ENCODE results near the gene UNC93A.
"Not testable (repeated sequence)": the region's sequence is repeated elsewhere in the genome, so short reads cannot be mapped to it uniquely, and the experiment has no call there.

UNC93A gene

DNA sequence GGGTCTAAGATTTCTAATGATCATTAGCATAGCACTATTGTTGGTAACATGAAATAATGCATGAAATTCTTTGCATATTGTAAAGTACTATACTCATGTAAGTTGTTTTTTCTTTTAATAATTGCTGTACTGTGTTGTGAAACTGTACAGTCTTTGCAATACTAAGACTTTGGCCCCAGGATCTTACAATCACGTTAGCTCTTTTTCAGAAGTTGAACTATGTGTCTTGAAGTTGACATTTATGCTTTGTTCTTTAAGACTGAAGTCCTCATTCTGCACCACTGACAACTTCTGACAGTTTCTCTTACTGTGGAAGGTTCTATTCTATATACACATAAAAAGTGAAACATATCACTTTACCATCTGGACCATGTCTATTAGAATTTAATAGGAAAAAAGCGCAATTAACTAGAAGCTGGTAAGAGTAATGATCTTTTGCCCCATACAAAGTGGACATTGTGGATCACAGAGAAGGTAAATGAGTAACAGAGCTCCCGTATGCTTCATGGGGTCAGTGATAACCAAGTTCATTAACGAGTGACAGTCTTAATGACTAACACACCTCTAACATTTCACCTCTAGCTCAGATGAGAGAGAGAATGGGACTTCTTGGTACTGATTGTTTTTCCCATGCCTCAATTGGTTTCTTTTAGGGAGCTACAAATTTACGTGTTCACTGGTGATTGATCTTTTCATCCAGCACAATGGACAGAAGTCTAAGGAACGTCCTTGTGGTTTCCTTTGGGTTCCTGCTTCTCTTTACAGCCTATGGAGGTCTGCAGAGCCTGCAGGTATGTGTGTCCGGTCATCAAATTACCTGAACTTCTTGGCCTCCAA lies at the start of gene UNC93A:
TSS of gene UNC93A (plus strand) at position 530 of the 837 bp plus-strand sequence. CDS start at position 705, 175 bp downstream.
- DNase-seq, result no peak

DNA sequence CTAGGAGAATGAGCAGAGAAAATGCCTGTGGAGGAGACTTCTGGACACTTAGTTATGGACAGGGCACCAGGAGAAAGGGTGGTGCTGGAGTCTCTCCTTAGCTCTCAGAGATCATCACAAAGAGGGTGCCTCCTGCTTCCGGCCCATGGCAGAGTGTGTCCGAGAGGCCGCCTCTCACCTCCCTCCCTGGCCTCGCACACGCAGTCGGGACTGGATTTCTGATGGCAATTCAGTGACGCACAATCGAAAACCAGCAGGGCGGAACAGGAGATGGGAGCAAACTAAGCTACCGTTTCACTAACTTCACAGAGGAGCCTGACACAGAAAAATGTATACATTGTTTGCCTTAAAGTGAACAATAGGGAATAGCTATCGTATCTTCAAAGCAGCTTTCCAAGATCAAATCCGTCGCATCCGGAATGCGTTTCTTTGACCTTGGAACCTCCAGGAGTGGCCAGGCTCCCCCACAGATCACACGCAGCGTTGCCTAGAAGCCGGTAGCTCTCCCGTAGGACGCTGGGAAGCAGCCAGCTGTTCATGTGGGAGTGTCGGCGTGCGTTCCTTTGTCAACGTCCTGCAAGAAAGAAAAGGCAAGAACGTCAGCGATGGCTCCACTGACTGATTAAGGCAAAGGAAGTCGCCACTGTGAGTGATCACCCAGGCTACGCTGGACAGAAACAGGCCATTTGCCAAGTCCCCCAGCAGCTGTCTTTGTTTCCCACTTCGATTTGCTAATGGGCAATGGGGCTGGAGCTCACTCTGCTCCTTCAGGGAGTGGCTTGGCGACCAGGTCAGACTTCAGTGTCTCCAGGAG lies 49.6 kb upstream of the UNC93A start:
- DNase-seq, result not testable (repeated sequence)

DNA sequence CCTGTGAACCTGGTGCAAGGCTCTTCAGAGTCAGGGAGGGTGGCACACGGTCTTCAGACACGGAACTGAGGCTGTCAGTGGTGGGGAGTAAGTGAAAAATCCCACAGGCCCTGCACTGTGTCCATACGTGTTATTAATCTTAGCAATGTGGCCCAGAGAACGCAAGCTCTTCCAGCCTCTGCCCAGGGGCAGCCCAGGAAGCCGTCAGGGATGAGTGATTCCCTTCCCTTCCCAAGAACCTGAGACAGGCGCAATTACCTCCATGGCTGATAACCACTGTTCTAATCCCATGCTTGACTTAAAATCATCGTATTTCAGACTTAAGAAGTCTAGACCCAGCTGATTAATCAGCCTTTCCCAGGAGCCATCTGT lies 49.0 kb upstream of the UNC93A start:
- not testable (repeated sequence) for DNase-seq

DNA sequence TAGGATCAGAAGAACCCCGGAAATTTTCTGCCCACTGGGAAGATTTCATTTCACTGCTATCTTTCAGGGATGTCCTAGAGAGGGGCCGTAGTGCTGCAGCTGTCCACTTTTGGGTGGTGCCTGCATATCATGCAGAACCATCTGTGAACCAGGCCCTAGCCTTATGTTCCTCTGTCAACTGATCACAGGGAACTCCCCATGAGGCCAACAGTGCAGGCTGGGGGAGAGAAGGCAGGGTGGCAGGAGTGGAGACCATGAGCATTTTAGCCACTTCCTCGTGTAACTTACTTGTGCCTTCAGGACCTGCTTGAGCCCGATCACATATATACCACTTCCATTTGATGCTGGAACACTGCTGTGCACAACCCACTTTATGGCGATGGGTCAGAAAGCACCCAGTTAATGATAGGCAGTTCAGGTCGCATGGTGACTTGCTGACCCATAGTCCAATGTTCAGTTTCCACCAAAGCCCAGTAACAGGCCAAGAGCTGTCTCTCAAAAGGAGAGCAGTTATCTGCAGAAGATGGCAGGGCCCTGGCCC lies 48.5 kb upstream of the UNC93A start:
- DNase-seq, result not testable (repeated sequence)

DNA sequence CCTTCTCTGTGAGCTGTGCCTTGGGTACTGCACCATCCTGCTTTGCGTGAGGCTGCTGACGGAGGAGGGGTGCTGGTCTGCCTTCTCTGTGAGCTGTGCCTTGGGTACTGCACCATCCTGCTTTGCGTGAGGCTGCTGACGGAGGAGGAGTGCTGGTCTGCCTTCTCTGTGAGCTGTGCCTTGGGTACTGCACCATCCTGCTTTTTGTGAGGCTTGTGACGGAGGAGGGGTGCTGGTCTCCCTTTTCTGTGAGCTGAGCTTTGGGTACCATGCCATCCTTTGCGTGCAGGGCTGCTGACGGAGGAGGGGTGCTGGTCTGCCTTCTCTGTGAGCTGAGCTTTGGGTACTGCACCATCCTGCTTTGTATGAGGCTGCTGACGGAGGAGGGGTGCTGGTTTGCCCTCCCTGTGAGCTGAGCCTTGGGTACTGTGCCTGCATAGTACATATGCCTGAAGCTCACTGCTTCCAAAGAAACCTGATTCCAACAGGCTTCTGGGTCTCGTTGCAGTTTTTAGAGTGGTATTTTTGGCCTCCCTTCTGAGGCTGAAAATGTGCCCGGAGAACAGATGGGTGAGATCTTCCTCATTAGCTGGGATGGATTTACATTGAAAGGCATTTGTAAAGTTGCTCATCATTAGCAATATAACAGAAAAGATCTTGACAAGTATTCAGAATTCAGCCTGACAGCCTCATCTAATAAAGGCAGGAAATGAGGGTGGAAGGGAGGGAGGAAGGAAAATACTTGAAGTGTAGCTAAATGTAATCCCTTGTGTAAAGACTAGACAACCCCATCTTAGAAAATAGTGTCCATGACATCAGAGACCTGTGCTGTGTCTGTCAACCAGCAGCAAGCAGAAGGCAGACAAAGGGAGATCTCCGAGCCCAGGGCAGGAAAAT lies 46.8 kb upstream of the UNC93A start:
- no peak for DNase-seq

DNA sequence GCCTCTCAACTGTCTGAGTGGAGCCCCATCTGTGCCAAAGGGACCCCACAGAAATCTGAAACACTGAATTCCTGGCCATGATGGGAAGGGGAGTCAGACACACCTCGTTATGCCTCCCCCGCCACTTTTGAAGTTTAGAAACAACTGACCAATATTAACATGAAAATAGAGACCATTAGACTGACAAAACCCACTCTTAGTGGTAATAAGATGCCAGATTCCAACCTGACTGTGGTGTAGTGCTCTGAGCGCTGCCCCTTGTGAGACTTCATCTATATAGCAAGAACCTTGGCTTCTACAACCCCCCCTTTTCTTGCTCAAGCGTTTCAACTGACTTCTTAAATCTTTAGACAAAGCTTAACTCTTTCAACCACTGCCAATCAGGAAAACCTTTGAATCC lies 46.1 kb upstream of the UNC93A start:
- no peak for DNase-seq

DNA sequence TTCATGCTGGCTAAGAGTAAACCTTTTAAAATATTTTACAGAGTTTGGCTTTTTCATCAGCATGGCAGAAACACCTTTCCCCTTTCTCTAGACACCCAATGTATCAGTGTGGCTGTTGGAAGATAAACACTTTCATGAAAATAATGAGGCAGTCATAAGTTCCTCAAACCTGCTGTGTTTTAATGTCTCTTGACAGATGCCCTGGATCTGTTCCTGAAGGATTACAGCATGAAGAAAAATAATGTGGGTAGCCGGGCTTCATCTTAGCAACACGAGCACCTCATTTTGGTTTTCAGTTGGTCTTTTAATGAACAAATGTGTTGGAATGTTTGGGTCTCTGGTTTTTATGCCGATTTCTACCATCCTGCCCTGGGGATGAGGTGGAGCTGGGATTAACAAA lies 45.5 kb upstream of the UNC93A start:
- DNase-seq, result no peak

DNA sequence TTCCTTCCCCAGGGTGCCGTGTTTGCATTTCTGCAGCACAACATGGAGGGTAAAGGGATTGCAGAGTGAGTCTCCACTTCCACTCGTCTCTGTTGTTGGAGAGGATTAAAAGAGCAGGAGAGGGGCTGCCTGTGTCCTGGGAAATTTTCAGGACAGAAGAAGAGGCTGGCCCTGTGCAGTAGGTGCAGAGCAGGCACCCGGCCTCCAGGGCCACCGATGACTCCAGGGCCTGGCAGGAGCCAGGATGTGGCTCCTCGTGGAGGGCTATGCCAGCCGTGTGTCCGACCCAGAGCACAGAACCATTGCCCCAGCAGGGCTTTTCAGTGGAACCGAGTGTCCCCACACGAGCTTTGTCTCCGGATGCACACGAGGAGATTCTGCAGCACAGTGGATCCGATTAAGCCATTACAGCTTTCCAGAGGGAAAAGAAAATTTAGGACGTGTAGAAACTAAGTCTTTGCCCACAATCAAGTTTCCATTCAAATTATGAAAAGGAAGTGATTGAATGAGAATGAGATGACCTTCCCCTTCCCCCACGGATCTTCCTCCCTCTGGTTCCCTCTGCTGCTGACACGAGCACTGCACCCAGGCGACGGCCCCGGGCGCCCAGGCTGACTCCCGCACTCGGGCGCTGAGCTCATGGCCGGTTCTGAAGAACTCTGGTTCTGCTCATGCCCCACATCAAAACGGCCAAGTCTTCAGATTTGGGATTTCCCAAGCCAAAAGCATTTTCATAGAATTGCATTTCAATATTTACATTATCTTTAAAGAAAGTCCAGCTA lies 43.1 kb upstream of the UNC93A start:
- no peak for DNase-seq

DNA sequence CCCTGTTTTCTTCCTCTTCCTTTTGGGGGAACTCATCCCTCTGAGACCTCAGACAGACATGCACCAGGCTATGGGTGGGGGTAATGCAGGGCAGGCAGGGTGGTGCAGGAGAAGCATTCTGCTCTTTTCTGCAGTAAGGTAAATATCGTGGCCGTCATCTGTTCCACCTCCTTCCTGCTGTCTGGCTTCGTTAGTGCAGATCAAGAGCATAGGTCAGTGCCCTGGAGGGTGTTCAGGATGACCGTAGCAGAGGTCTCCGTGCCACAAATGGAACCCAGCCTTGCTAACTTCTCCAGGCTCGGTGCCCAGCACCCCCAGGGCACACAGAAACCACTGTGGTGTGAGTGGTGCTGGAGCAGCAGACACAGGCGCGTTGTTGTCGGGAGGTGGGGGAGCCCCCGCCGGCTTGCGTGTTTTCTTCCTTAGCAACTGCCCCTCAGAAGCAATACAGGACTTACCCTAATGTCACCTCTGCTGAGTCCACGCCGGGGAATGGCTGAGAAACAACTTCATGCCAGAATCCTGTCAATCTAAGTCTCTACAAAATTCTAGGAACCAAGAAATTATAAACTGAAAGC lies 42.1 kb upstream of the UNC93A start:
- not testable (repeated sequence) for DNase-seq

DNA sequence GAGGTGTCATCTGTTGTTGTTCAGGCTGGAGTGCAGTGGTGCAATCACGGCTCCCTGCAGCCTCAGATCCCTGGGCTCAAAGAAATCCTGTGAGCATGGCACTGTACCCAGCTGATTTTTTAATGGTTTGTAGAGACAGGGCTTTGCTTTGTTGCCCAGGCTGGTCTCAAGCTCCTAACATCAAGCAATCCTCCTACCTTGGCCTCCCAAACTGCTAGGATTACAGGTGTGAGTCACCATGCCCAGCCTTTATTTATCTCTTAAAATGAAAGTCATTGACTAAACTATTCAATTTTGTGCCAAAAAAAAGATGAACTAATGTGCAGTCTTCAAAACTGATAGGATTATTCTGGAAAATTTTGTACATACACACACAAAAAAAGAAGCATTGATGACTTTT lies 38.8 kb upstream of the UNC93A start:
- no peak for DNase-seq

DNA sequence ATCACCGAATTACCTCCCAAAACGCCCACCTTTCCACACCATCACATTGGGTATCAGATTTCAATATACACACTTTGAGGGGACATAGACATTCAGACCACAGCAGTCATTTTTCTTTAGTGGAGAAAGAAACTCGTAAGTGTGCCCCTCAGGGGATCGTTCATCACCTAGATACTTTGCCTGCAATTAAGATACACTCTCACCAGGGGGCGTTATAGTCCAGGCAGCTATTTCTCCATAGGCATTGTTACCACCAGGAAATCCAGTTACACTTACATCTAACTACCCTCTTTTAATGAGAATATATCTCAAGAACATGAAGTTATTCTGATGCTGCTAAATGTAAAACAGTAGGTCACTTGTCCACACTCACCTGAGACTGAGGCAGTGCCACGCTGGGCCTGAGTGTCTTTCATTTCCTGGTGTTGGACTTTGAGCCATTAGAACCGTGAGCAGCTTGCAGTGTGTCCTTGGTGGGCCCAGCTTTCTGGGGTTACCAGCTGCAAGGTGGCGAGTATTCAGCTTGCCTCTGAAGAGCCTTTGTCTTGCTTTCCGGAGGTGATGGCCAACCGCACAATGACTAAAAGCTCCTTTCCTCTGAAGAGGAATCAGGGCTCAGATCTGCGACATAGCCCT lies 35.1 kb upstream of the UNC93A start:
- no peak for DNase-seq

DNA sequence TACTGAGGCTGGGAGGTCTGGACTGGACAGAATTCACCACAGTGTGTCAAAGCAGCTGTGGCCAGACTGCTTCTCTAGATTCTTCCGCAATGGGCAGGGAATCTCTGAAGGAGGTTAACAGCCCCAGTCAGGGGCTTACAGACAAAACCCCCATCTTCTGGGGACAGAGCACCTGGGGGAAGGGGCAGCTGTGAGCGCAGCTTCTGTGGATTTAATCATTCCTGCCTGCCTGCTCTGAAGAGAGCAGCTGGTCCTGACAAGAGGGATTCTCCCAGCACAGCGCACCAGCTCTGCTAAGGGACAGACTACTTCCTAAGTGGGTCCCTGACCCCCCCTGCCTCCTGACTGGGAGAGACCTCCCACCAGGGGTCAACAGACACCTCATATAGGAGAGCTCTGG lies 32.5 kb upstream of the UNC93A start:
- no peak for DNase-seq

DNA sequence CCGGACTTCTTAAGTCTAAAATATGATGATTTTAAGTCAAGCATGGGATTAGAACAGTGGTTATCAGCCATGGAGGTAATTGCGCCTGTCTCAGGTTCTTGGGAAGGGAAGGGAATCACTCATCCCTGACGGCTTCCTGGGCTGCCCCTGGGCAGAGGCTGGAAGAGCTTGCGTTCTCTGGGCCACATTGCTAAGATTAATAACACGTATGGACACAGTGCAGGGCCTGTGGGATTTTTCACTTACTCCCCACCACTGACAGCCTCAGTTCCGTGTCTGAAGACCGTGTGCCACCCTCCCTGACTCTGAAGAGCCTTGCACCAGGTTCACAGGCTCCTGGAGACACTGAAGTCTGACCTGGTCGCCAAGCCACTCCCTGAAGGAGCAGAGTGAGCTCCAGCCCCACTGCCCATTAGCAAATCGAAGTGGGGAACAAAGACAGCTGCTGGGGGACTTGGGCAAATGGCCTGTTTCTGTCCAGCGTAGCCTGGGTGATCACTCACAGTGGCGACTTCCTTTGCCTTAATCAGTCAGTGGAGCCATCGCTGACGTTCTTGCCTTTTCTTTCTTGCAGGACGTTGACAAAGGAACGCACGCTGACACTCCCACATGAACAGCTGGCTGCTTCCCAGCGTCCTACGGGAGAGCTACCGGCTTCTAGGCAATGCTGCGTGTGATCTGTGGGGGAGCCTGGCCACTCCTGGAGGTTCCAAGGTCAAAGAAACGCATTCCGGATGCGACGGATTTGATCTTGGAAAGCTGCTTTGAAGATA lies 24.9 kb upstream of the UNC93A start:
- DNase-seq, result not testable (repeated sequence)

DNA sequence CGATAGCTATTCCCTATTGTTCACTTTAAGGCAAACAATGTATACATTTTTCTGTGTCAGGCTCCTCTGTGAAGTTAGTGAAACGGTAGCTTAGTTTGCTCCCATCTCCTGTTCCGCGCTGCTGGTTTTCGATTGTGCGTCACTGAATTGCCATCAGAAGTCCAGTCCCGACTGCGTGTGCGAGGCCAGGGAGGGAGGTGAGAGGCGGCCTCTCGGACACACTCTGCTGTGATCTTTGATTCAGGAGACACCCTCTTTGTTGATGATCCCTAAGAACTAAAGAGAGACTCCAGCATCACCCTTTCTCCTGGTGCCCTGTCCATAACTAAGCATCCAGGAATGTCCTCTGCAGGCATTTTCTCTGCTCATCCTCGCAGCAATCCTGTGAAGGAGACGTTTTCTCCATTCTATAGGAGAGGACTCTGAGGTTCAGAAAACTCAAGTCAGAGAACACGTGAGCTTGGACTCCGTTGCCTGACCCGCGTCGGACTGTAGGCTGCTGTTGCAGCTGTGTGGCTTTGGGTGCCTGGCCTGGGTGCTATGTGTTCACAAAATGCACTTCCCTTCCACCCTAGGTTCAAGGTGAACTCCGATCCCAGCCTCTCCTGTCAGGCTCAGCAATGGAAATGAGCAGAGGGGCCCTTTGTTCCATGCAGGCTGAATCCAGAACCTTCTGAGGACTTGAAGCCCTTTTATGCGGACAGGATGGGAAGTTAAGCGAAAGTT lies 24.1 kb upstream of the UNC93A start:
- no peak for DNase-seq

DNA sequence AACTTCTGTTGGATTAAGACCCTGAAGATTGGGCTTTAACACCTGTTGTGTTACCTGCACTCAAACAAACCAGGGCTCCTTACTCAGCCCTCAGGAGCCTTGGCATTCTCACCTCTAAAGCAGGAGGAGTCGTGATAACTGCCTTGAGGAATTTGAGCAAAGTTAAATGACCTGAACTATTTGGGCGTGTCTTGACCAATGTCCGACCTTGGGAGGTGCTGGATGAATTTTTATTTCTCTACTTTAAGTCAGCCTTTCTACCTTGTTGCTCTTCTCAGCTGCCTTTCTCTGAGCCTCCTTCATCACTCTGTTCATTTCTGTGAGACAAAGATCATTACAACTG lies 23.6 kb upstream of the UNC93A start:
- not testable (repeated sequence) for DNase-seq

DNA sequence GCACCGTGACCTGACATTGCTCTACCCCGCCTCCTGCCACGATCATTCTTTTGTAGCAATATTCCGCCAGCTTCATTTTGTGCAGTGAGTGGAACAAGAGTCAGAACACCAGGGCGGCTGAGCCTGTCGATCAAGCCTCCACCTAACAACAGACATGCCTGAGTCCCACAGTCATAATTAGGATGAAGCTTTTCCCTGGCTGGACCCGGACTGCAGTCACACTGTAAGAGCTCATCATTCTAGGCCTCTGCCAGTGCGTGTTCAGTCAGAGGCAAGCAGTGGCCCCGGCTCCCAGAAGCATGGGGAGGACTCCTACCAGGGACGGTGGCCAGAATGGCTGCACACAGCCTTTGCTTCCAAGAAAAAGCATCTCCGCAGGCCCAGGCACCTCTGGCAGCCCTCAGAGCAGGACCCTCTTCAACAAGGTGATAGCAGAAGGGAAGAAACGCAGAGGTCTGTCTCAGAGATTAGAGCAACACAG lies 23.2 kb upstream of the UNC93A start:
- DNase-seq, result no peak

DNA sequence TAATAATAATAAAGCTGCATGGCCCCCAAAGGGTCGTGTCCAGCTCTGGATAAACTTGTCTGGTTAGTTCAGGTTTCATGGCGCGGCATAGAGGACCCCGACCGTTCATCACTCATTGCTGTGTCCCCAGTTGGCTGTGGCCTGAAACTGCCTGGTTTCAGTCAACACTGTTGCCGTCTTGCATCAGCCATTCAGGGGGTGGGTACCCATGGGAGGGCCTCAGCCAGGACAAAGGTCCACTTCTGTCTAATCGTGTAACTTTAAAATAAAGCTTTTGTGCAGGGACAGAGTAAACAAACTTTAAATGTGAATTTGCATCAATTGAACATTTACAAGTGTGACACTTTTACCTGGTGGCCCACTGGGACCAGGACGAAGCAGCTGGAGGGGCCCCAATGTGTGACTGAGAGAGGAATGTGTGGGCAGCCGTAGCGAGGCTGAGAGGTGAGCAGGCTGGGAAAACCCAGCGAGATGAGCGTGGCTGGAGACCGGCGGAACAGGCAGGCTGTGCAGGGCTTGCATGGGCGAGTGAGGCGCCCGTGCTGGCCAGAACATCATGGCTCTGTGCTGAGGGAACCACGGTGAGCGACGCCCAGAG lies 22.3 kb upstream of the UNC93A start:
- DNase-seq, result no peak

DNA sequence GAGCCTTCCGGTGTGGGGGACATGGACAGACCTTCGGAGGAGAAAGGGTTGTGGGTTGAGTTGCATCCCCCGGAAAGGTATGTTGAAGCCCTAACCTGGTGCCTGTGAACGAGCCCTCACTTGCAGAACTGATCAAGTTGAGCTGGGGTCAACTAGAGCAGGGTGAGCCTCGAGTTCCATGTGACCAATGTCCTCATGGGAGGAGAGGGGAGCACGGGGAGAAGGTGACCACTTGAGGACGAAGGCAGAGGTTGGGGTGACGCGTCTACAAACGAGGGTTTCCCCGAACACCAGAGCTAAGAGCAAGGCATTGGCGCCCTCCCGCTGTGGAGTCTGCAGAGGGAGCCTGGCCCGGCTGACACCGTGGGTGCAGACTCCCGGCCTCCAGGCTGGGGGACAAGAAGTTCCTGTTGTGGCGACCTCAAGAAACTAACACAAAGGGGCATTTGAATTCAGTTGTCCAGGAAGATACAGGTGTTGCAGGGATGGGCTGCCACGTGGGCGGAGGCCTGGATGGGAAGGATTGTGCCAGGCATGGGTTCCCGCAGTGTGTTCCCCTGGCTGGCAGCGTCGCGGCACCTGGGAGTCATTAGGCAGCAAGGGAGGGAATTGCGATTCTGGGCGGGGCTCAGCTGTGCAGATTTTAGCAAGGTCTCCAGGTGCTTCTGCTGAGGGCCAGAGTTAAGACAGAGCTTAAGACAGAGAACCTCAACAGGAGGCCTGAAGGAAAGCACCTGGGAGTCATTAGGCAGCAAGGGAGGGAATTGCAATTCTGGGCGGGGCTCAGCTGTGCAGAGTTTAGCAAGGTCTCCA lies 20.4 kb upstream of the UNC93A start:
- no peak for DNase-seq
